Left ventricle myocardium inferior (tissue), 1 donor: Measurements from ENCODE around the gene MTFR1L. TPM values are rescaled to one million over a fixed set of nuclear protein-coding genes. Genes with fewer than 3 reads are reported as not detected.

Experiments
- DNase-seq: peaks from one replicate; pipeline ENCODE4 v3.0.0-alpha.2; 2020
- H3K27ac ChIP-seq: fragments of 200-600 bp; replicated peaks from 2 replicates; pipeline ENCODE4 v1.8.0; 2021
- H3K27me3 ChIP-seq: fragments of 200-600 bp; 2 replicates; pipeline ENCODE4 v1.8.0; 2021; ENCODE audit warnings: low read depth
- H3K36me3 ChIP-seq: fragments of 200-600 bp; 2 replicates; pipeline ENCODE4 v1.8.0; 2021
- H3K4me1 ChIP-seq: fragments of 200-600 bp; 2 replicates; pipeline ENCODE4 v1.8.0; 2021
- H3K4me3 ChIP-seq: fragments of 200-600 bp; 2 replicates; pipeline ENCODE4 v1.8.0; 2021; ENCODE audit warnings: mild to moderate bottlenecking, moderate library complexity
- H3K9me3 ChIP-seq: fragments of 200-600 bp; replicated peaks from 2 replicates; pipeline ENCODE4 v1.8.0; 2021
- CTCF ChIP-seq: fragments of 200-600 bp; IDR thresholded peaks from 2 replicates; pipeline ENCODE4 v1.8.0; 2021; ENCODE audit warnings: antibody characterized with exemption, mild to moderate bottlenecking, borderline replicate concordance
- intact Hi-C: fragments of 100-400 bp; cut with micrococcal nuclease; formaldehyde crosslinking; loops from one replicate; pipeline ENCODE4 v1.11.0; 2022
- total RNA-seq: library from RNA; stranded (reverse); fragmentation: NEBNext Ultra II Directional; extraction: Animal tissue kit (Norgen Biotek cat#: 25700); gene quantifications from one replicate; pipeline ENCODE4 v1.2.1, GENCODE V29; 2021
- donor health status: DM: no; HTN: yes; CAD: no; lungs with severe emphysema.

The MTFR1L gene
- total RNA-seq, 1 donor from 2014 or later = 252 TPM

- H3K36me3 ChIP-seq = no peaks in the 10 kb centered on the region
- TF ChIP-seq CTCF = no peak
- no peak for DNase-seq
- peaks cover 38% of the 10 kb centered on the region for H3K4me1 ChIP-seq
- H3K4me3 ChIP-seq = peak overlapping the region; percentile 74
- H3K27ac ChIP-seq = peak overlapping the region; percentile 69
- H3K9me3 ChIP-seq = no peaks in the 10 kb centered on the region
- intact Hi-C loops = no loop called here
- no peaks in the 10 kb centered on the region for H3K27me3 ChIP-seq
Observed at GRCh38 chr1:25874635-25875153, 54.9 kb downstream of the MTFR1L start.

GRCh38 chr1:25875154-25875855 lies 55.6 kb downstream of the MTFR1L start, which contains the start of gene PAQR7:
PAQR7 (minus strand) TSS chr1:25875708; CDS start chr1:25863839, 11,869 bp downstream.
- Histone ChIP-seq H3K36me3 (no peaks in the 10 kb centered on the region), H3K9me3 (no peaks in the 10 kb centered on the region), H3K4me3 (peak within 1 kb of the TSS; percentile 74), H3K27ac (peak within 1 kb of the TSS; percentile 69), H3K27me3 (no peaks in the 10 kb centered on the region), H3K4me1 (peaks cover 38% of the 10 kb centered on the region)
- peak; percentile 9 for TF ChIP-seq CTCF
- intact Hi-C loops = no loop called here
- peak; percentile 74 for DNase-seq

- no peak for TF ChIP-seq CTCF
- Histone ChIP-seq H3K27me3 (no peaks in the 10 kb centered on the region), H3K36me3 (no peaks in the 10 kb centered on the region), H3K27ac (peak overlapping the region; percentile 69), H3K9me3 (no peaks in the 10 kb centered on the region), H3K4me3 (peak overlapping the region; percentile 74), H3K4me1 (peaks cover 35% of the 10 kb centered on the region)
- no peak for DNase-seq
- intact Hi-C loops = no loop called here
Observed at GRCh38 chr1:25875856-25876692, 56.3 kb downstream of the MTFR1L start.

- Histone ChIP-seq H3K4me3 (no peak overlapping the region), H3K4me1 (peaks cover 29% of the 10 kb centered on the region), H3K27me3 (no peaks in the 10 kb centered on the region), H3K36me3 (no peaks in the 10 kb centered on the region), H3K27ac (no peak overlapping the region), H3K9me3 (no peaks in the 10 kb centered on the region)
- no peak for DNase-seq
- intact Hi-C loops = no loop called here
- no peak for TF ChIP-seq CTCF
Observed at GRCh38 chr1:25876693-25877077, 56.9 kb downstream of the MTFR1L start.

- Histone ChIP-seq H3K4me3 (no peak overlapping the region), H3K9me3 (no peaks in the 10 kb centered on the region), H3K27ac (no peak overlapping the region), H3K4me1 (peaks cover 24% of the 10 kb centered on the region), H3K36me3 (no peaks in the 10 kb centered on the region), H3K27me3 (no peaks in the 10 kb centered on the region)
- no peak for TF ChIP-seq CTCF
- intact Hi-C loops = no loop called here
- no peak for DNase-seq
Observed at GRCh38 chr1:25877155-25877554, 57.4 kb downstream of the MTFR1L start.
